Type B pancreatic cell (in vitro differentiated cells): Measurements from ENCODE around the gene INS. TPM values are rescaled to one million over a fixed set of nuclear protein-coding genes. Genes with fewer than 3 reads are reported as not detected.
A peak's percentile ranks its signal among the peaks of the same experiment; 100 is the strongest.

ENCODE experiments used
- DNase-seq: peaks from one replicate; pipeline ENCODE4 v3.0.0; 2021; ENCODE audit warnings: mixed read lengths; ENCODE audit not compliant: unreplicated experiment; ENCODE audit errors: extremely low spot score
- H3K27ac Mint-ChIP-seq: 2 replicates; pipeline ENCODE4 v1.8.0; 2021; ENCODE audit warnings: mild to moderate bottlenecking, mixed read lengths
- H3K27me3 Mint-ChIP-seq: 2 replicates; pipeline ENCODE4 v1.8.0; 2021; ENCODE audit warnings: mixed read lengths
- H3K36me3 Mint-ChIP-seq: 2 replicates; pipeline ENCODE4 v1.8.0; 2021; ENCODE audit warnings: mixed read lengths
- H3K4me1 Mint-ChIP-seq: one replicate; pipeline ENCODE4 v1.8.0; 2021; ENCODE audit warnings: mixed read lengths; ENCODE audit not compliant: unreplicated experiment
- H3K4me3 Mint-ChIP-seq: 2 replicates; pipeline ENCODE4 v1.8.0; 2021; ENCODE audit warnings: mild to moderate bottlenecking, mixed read lengths
- H3K9me3 Mint-ChIP-seq: 2 replicates; pipeline ENCODE4 v1.8.0; 2021; ENCODE audit warnings: mixed read lengths
- CTCF ChIP-seq: fragments of 200-600 bp; sonication (generic); conservative IDR thresholded peaks from 2 replicates; pipeline ENCODE4 v1.5.0; 2021; ENCODE audit warnings: antibody characterized with exemption, mild to moderate bottlenecking
- total RNA-seq: library from RNA; stranded (reverse); gene quantifications from 2 replicates; pipeline ENCODE4 v1.2.1, GENCODE V29; 2021; ENCODE audit warnings: low replicate concordance

Gene INS
- total RNA-seq, 1 donor from 2014 or later = 1,584 TPM

GRCh38 chr11:2137202-2138067, 23.6 kb downstream of the INS start:
- DNase-seq = no peak
- H3K27me3 Mint-ChIP-seq = peaks cover 40% of the 10 kb centered on the region

GRCh38 chr11:2136952-2137201, 24.1 kb downstream of the INS start:
- peak overlapping the region; percentile 89 for H3K4me3 Mint-ChIP-seq
- H3K36me3 Mint-ChIP-seq = peaks cover 10% of the 10 kb centered on the region
- no peak for DNase-seq
- H3K27me3 Mint-ChIP-seq = peaks cover 38% of the 10 kb centered on the region
- H3K27ac Mint-ChIP-seq = peak overlapping the region; percentile 80
- no peaks in the 10 kb centered on the region for H3K4me1 Mint-ChIP-seq
- H3K9me3 Mint-ChIP-seq = no peaks in the 10 kb centered on the region
- no peak for TF ChIP-seq CTCF

More at GRCh38 chr11:2137202-2138067, 23.6 kb downstream of the INS start:
- peak overlapping the region; percentile 89 for H3K4me3 Mint-ChIP-seq
- TF ChIP-seq CTCF = no peak
- H3K27ac Mint-ChIP-seq = peak overlapping the region; percentile 80
- H3K9me3 Mint-ChIP-seq = no peaks in the 10 kb centered on the region
- peaks cover 3% of the 10 kb centered on the region for H3K4me1 Mint-ChIP-seq
- H3K36me3 Mint-ChIP-seq = peaks cover 10% of the 10 kb centered on the region

GRCh38 chr11:2136209-2136951, 24.6 kb downstream of the INS start:
- peaks cover 38% of the 10 kb centered on the region for H3K27me3 Mint-ChIP-seq
- peaks cover 15% of the 10 kb centered on the region for H3K36me3 Mint-ChIP-seq
- TF ChIP-seq CTCF = no peak
- peak overlapping the region; percentile 89 for H3K4me3 Mint-ChIP-seq
- H3K27ac Mint-ChIP-seq = peak overlapping the region; percentile 81
- H3K9me3 Mint-ChIP-seq = no peaks in the 10 kb centered on the region
- H3K4me1 Mint-ChIP-seq = peaks cover 1% of the 10 kb centered on the region
- no peak for DNase-seq

GRCh38 chr11:2135648-2136201, 25.3 kb downstream of the INS start:
- H3K4me3 Mint-ChIP-seq = peak overlapping the region; percentile 89

More at GRCh38 chr11:2135648-2136201, 25.3 kb downstream of the INS start:
- DNase-seq = no peak
- Mint-ChIP-seq H3K36me3 (peaks cover 21% of the 10 kb centered on the region), H3K27ac (peak overlapping the region; percentile 81), H3K4me1 (peaks cover 3% of the 10 kb centered on the region), H3K9me3 (no peaks in the 10 kb centered on the region), H3K27me3 (peaks cover 37% of the 10 kb centered on the region)
- TF ChIP-seq CTCF = no peak
